Right atrium auricular region (tissue), 2 donors: ENCODE data around the gene HTR3A. TPM values are rescaled to one million over a fixed set of nuclear protein-coding genes. Genes with fewer than 3 reads are reported as not detected.

Experiments used
- DNase-seq: peaks from one replicate; pipeline ENCODE4 v3.0.0-alpha.2; 2019; ENCODE audit warnings: low spot score
- H3K27ac ChIP-seq, 2 donors: fragments of 200-600 bp; sonication (generic); 1 replicate in 1 of 2; 2 replicates in 1 of 2; pipeline ENCODE4 v1.5.1; 2016 to 2019
- H3K27me3 ChIP-seq, 2 donors: fragments of 200-600 bp; sonication (generic); one replicate each; pipeline versions ENCODE4 v1.5.1 to v1.6.0; 2017 to 2019
- H3K36me3 ChIP-seq: fragments of 200-600 bp; sonication (generic); one replicate; pipeline ENCODE4 v1.5.1; 2016
- H3K4me1 ChIP-seq, 2 donors: fragments of 200-600 bp; sonication (generic); one replicate each; pipeline versions ENCODE4 v1.5.1 to v1.6.0; 2017 to 2019
- H3K4me3 ChIP-seq, 2 donors: fragments of 200-600 bp; sonication (generic); 1 replicate in 1 of 2; 2 replicates in 1 of 2; pipeline ENCODE4 v1.5.1; 2017 to 2019; ENCODE audit warnings: mild to moderate bottlenecking in 1 of 2, moderate library complexity in 1 of 2
- H3K9me3 ChIP-seq, 2 donors: fragments of 200-600 bp; sonication (generic); one replicate each; pipeline ENCODE4 v1.5.1; 2019
- total RNA-seq, 2 donors: library from RNA; depleted of rRNA; stranded (reverse); fragments of >200 nt; gene quantifications; one replicate each; pipeline ENCODE4 v1.1.0, GENCODE V29; 2016
- TF ChIP-seq, protein P1 (sequence below), 2 donors: fragments of 200-600 bp; sonication (generic); IDR thresholded peaks; one replicate each; pipeline ENCODE4 v1.5.1; 2019; ENCODE audit warnings: antibody characterized with exemption in 2 of 2

HTR3A gene
- total RNA-seq, 2 donors from 2014 or later, result 0.24 TPM; not detected in 1

GRCh38 chr11:113997473-113997872 lies 22.6 kb downstream of the HTR3A start:
- H3K9me3 ChIP-seq, result no peaks in the 10 kb centered on the region
- H3K27me3 ChIP-seq, result no peaks in the 10 kb centered on the region
- H3K4me1 ChIP-seq, result no peaks in the 10 kb centered on the region
- no peak overlapping the region for H3K4me3 ChIP-seq
- no peak for DNase-seq
- no peaks in the 10 kb centered on the region for H3K36me3 ChIP-seq
- no peak overlapping the region for H3K27ac ChIP-seq
- TF ChIP-seq, protein P1, sequence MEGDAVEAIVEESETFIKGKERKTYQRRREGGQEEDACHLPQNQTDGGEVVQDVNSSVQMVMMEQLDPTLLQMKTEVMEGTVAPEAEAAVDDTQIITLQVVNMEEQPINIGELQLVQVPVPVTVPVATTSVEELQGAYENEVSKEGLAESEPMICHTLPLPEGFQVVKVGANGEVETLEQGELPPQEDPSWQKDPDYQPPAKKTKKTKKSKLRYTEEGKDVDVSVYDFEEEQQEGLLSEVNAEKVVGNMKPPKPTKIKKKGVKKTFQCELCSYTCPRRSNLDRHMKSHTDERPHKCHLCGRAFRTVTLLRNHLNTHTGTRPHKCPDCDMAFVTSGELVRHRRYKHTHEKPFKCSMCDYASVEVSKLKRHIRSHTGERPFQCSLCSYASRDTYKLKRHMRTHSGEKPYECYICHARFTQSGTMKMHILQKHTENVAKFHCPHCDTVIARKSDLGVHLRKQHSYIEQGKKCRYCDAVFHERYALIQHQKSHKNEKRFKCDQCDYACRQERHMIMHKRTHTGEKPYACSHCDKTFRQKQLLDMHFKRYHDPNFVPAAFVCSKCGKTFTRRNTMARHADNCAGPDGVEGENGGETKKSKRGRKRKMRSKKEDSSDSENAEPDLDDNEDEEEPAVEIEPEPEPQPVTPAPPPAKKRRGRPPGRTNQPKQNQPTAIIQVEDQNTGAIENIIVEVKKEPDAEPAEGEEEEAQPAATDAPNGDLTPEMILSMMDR (IDR thresholded peaks at IDR 0.05), result no peak

DNA sequence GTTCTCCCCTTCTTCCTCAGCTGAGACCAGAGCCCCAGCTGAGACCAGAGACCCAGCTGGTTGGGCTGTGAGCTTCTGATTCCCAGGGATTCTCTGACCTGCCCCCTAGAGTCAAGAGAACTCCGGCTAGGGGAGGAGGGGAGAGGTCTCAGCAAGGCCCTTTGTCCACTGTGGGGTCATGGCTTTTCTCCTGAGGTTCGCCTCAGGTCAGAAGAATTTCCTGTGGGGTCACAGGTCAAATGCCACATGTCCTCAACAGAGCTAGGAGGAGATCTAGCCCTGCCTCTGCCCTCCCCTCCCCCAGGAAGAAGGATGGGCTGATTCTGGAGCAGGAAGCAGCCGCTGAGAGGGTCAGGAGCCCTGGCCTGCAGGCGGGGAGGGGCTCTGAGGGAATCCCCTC lies 23.7 kb downstream of the HTR3A start:
- Histone ChIP-seq H3K9me3 (no peaks in the 10 kb centered on the region), H3K4me1 (no peaks in the 10 kb centered on the region), H3K4me3 (no peak overlapping the region), H3K27me3 (no peaks in the 10 kb centered on the region), H3K36me3 (no peaks in the 10 kb centered on the region), H3K27ac (no peak overlapping the region)
- no peak for DNase-seq
- TF ChIP-seq, protein P1 (IDR thresholded peaks at IDR 0.05), result no peak

DNA sequence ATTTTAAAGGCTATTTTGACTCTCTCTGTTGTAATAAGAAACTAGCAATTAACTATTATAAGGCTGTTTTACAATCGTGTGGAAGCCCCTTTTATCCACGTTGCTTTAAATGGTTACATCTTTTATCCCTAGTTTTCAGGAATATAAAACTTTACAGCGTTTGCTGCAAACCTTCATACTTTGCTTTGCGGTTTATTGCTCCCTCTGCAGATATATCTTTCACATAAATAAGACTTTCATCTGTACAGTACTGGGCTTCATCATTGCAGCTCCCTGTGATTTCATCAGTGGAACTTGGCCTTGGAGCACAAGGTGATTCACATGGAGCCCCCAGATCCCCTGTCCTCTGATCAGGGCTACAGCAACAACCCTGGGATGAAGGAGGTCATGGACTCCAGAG lies 25.6 kb downstream of the HTR3A start:
- Histone ChIP-seq H3K27ac (no peak overlapping the region), H3K4me1 (no peaks in the 10 kb centered on the region), H3K27me3 (no peaks in the 10 kb centered on the region), H3K9me3 (no peaks in the 10 kb centered on the region), H3K36me3 (no peaks in the 10 kb centered on the region), H3K4me3 (no peak overlapping the region)
- DNase-seq, result no peak
- TF ChIP-seq, protein P1 (IDR thresholded peaks at IDR 0.05), result no peak

DNA sequence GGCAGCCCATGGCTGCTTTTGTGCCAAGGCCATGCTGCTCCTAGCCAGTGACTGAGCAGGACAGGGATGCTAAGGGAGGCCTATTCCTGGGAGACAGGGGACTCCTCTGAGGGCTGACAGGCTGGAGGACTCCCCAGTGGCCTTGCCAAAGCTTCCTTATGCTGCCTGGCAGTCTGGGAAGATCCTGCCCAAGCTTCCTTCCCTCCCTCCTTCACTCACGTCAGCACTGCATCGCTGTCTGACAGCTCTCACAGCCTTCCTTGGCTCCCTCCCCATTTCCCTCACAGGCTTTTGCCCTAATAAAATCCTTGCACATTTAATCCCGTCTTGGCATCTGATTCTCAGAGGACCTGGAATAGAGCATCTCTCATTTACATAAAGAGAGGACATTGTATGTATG lies 26.5 kb downstream of the HTR3A start:
- H3K4me3 ChIP-seq, result no peak overlapping the region
- H3K36me3 ChIP-seq, result no peaks in the 10 kb centered on the region
- H3K9me3 ChIP-seq, result no peaks in the 10 kb centered on the region
- H3K4me1 ChIP-seq, result no peaks in the 10 kb centered on the region
- no peak overlapping the region for H3K27ac ChIP-seq
- TF ChIP-seq, protein P1 (IDR thresholded peaks at IDR 0.05), result no peak
- no peaks in the 10 kb centered on the region for H3K27me3 ChIP-seq
- DNase-seq, result no peak

GRCh38 chr11:114008331-114008730 lies 33.4 kb downstream of the HTR3A start:
- H3K27me3 ChIP-seq, result no peaks in the 10 kb centered on the region
- H3K27ac ChIP-seq, result no peak overlapping the region
- no peaks in the 10 kb centered on the region for H3K9me3 ChIP-seq
- H3K4me1 ChIP-seq, result no peaks in the 10 kb centered on the region
- no peaks in the 10 kb centered on the region for H3K36me3 ChIP-seq
- TF ChIP-seq, protein P1 (IDR thresholded peaks at IDR 0.05), result no peak
- DNase-seq, result no peak
- no peak overlapping the region for H3K4me3 ChIP-seq

DNA sequence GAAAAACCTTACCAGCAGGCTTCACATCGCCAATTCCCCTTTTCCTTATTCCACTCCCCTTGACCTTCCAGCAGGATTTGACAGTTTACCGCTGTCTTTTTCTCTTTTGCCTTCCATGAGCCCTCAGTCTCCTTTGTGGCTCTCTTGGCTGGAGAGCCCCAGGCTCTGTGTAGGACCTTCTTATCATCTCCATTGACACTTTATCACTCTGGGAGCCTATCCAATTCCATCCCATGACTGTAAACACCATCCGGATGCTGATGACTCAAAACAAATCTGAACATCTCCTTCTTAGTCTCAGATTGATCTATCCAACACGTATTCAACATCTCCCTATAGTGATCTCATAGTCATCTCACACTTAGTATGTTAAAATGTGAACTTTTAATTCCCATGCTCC lies 36.0 kb downstream of the HTR3A start:
- Histone ChIP-seq H3K9me3 (no peaks in the 10 kb centered on the region), H3K36me3 (no peaks in the 10 kb centered on the region), H3K27ac (no peak overlapping the region), H3K4me3 (no peak overlapping the region), H3K4me1 (no peaks in the 10 kb centered on the region), H3K27me3 (no peaks in the 10 kb centered on the region)
- no peak for DNase-seq
- TF ChIP-seq, protein P1 (IDR thresholded peaks at IDR 0.05), result no peak
